HEK293 (cell line): ENCODE results near the gene ANO8.

ENCODE experiments used
- CTCF ChIA-PET: fragments of 350-600 bp; formaldehyde crosslinking; extraction: SDS; loops from one replicate; lab custom pipeline; 2021; ENCODE audit warnings: antibody characterized with exemption; lab: Yijun Ruan, JAX
- POLR2A ChIA-PET: fragments of 300-600 bp; formaldehyde crosslinking; extraction: SDS; loops from one replicate; lab custom pipeline; 2020; ENCODE audit warnings: antibody characterized with exemption, inconsistent platforms; lab: Yijun Ruan, JAX
- H3K27ac ChIP-seq: fragments of 200-500 bp; sonication (Bioruptor generic); 2 replicates; pipeline ENCODE4 v1.5.1; 2014; ENCODE audit warnings: low read depth, low read length, control low read depth, inconsistent platforms; ENCODE audit errors: extremely low read depth
- H3K36me3 ChIP-seq, 2 experiments: fragments of 200-500 bp in 1 of 2; sonication (Bioruptor generic) in 1 of 2; 1 replicate in 1 of 2; 2 replicates in 1 of 2; pipeline ENCODE4 v1.5.1; 2014 to 2017; ENCODE audit warnings: inconsistent platforms in 2 of 2, low read length in 2 of 2; ENCODE audit not compliant: control insufficient read depth in 2 of 2, insufficient read depth in 1 of 2
- H3K4me1 ChIP-seq: fragments of 200-500 bp; sonication (Bioruptor generic); 2 replicates; pipeline ENCODE4 v1.5.1; 2014; ENCODE audit warnings: mild to moderate bottlenecking, low read length, inconsistent platforms; ENCODE audit not compliant: control insufficient read depth, insufficient read depth
- H3K4me3 ChIP-seq: 2 replicates; pipeline ENCODE4 v1.5.1; 2011; ENCODE audit warnings: low read depth, mild to moderate bottlenecking, control low read depth, low read length, moderate library complexity
- H3K9me3 ChIP-seq: fragments of 200-500 bp; sonication (Bioruptor generic); 2 replicates; pipeline ENCODE4 v1.5.1; 2014; ENCODE audit warnings: low read depth, low read length, inconsistent platforms; ENCODE audit not compliant: control insufficient read depth, insufficient read depth
- FEZF1 ChIP-seq: fragments of 450-650 bp; formaldehyde crosslinking; IDR thresholded peaks from 2 replicates; pipeline ENCODE4 v1.5.1; 2016; ENCODE audit warnings: missing biosample characterization, missing genetic modification characterization
- MYNN ChIP-seq: fragments of 450-650 bp; formaldehyde crosslinking; IDR thresholded peaks from 2 replicates; pipeline ENCODE4 v1.5.1; 2016; ENCODE audit warnings: missing biosample characterization, missing genetic modification characterization, borderline replicate concordance
- MZF1 ChIP-seq: fragments of 450-650 bp; formaldehyde crosslinking; IDR thresholded peaks from 2 replicates; pipeline ENCODE4 v1.5.1; 2017; ENCODE audit warnings: missing biosample characterization, missing genetic modification characterization, borderline replicate concordance
- SCRT1 ChIP-seq: fragments of 450-650 bp; formaldehyde crosslinking; IDR thresholded peaks from 2 replicates; pipeline ENCODE4 v1.5.1; 2016; ENCODE audit warnings: missing biosample characterization, missing genetic modification characterization, borderline replicate concordance
- SCRT2 ChIP-seq: fragments of 450-650 bp; formaldehyde crosslinking; IDR thresholded peaks from 2 replicates; pipeline ENCODE4 v1.5.1; 2016; ENCODE audit warnings: missing biosample characterization, missing genetic modification characterization
- SP7 ChIP-seq: fragments of 450-650 bp; formaldehyde crosslinking; IDR thresholded peaks from 2 replicates; pipeline ENCODE4 v1.5.1; 2016; ENCODE audit warnings: missing biosample characterization, missing genetic modification characterization
- YY2 ChIP-seq: fragments of 450-650 bp; formaldehyde crosslinking; IDR thresholded peaks from 2 replicates; pipeline ENCODE4 v1.5.1; 2016; ENCODE audit warnings: missing biosample characterization, missing genetic modification characterization
- ZBTB20 ChIP-seq: fragments of 450-650 bp; formaldehyde crosslinking; IDR thresholded peaks from 2 replicates; pipeline ENCODE4 v1.5.1; 2016; ENCODE audit warnings: missing biosample characterization, missing genetic modification characterization
- ZNF157 ChIP-seq: fragments of 450-650 bp; formaldehyde crosslinking; IDR thresholded peaks from 2 replicates; pipeline ENCODE4 v1.5.1; 2016; ENCODE audit warnings: missing biosample characterization, missing genetic modification characterization
- ZNF561 ChIP-seq: fragments of 450-650 bp; IDR thresholded peaks from 2 replicates; pipeline ENCODE4 v1.5.1; 2018; ENCODE audit warnings: missing biosample characterization, missing genetic modification characterization, borderline replicate concordance
- ZNF600 ChIP-seq: fragments of 450-650 bp; formaldehyde crosslinking; IDR thresholded peaks from 2 replicates; pipeline ENCODE4 v1.5.1; 2016; ENCODE audit warnings: missing biosample characterization, missing genetic modification characterization
- ZNF776 ChIP-seq: fragments of 450-650 bp; formaldehyde crosslinking; IDR thresholded peaks from 2 replicates; pipeline ENCODE4 v1.5.0; 2017; ENCODE audit warnings: missing biosample characterization, missing genetic modification characterization, borderline replicate concordance
- TF ChIP-seq, protein P1 (sequence below): fragments of 450-650 bp; formaldehyde crosslinking; IDR thresholded peaks from 2 replicates; pipeline ENCODE4 v1.5.1; 2016; ENCODE audit warnings: missing biosample characterization, missing genetic modification characterization, borderline replicate concordance
- TF ChIP-seq, protein P2 (sequence below): fragments of 450-650 bp; formaldehyde crosslinking; conservative IDR thresholded peaks from 2 replicates; pipeline ENCODE4 v1.5.1; 2016; ENCODE audit warnings: low read depth, missing biosample characterization, missing genetic modification characterization
- TF ChIP-seq, protein P3 (sequence below): fragments of 450-650 bp; formaldehyde crosslinking; IDR thresholded peaks from 2 replicates; pipeline ENCODE4 v1.5.1; 2016; ENCODE audit warnings: missing biosample characterization, missing genetic modification characterization
- TF ChIP-seq, protein P4 (sequence below): fragments of 450-650 bp; formaldehyde crosslinking; IDR thresholded peaks from 2 replicates; pipeline ENCODE4 v1.5.1; 2016; ENCODE audit warnings: missing biosample characterization, missing genetic modification characterization
- TF ChIP-seq, protein P5 (sequence below): fragments of 450-650 bp; formaldehyde crosslinking; IDR thresholded peaks from 2 replicates; pipeline ENCODE4 v1.5.1; 2016; ENCODE audit warnings: missing biosample characterization, missing genetic modification characterization

Gene ANO8

DNA sequence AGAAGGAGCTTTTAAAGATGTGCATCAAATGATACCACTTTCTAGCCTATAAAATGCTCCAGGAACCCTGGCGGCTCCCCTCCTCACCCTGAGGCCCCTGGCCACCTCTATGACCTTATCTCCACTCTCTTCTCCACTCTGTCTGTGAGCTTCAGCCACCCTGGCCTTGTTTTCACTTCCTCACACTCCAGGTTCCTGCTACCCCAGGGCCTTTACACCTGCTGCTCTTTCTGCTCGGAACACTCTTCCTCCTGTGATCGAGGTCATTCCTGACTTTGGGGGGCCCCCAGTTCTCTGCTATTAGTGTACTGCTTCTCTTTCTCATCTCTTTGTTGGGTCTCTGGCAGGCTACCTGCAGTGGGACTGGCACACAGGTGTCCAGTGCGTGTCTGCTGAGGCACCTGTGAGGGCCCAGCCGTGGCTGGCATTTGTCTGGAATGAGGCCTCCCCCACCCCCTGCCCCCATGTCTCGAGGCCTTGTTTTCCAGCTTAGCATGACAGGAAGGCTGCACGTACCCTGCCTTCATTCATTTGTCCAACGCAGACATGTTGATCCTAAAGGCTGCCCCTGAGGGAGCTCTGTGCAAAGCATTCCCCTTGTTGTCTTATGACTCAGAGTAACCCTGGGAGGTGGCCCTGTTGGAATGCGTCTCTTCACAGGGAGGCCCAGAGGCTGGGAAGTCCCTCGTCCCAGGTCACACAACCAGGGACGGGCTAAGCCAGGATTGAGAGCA is 23.0 kb downstream of the ANO8 start (continued):
- no peak for TF ChIP-seq ZNF561 (tag by site-specific recombination)
- TF ChIP-seq, protein P1, sequence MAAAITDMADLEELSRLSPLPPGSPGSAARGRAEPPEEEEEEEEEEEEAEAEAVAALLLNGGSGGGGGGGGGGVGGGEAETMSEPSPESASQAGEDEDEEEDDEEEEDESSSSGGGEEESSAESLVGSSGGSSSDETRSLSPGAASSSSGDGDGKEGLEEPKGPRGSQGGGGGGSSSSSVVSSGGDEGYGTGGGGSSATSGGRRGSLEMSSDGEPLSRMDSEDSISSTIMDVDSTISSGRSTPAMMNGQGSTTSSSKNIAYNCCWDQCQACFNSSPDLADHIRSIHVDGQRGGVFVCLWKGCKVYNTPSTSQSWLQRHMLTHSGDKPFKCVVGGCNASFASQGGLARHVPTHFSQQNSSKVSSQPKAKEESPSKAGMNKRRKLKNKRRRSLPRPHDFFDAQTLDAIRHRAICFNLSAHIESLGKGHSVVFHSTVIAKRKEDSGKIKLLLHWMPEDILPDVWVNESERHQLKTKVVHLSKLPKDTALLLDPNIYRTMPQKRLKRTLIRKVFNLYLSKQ (tag by site-specific recombination), result no peak
- TF ChIP-seq, protein P2, sequence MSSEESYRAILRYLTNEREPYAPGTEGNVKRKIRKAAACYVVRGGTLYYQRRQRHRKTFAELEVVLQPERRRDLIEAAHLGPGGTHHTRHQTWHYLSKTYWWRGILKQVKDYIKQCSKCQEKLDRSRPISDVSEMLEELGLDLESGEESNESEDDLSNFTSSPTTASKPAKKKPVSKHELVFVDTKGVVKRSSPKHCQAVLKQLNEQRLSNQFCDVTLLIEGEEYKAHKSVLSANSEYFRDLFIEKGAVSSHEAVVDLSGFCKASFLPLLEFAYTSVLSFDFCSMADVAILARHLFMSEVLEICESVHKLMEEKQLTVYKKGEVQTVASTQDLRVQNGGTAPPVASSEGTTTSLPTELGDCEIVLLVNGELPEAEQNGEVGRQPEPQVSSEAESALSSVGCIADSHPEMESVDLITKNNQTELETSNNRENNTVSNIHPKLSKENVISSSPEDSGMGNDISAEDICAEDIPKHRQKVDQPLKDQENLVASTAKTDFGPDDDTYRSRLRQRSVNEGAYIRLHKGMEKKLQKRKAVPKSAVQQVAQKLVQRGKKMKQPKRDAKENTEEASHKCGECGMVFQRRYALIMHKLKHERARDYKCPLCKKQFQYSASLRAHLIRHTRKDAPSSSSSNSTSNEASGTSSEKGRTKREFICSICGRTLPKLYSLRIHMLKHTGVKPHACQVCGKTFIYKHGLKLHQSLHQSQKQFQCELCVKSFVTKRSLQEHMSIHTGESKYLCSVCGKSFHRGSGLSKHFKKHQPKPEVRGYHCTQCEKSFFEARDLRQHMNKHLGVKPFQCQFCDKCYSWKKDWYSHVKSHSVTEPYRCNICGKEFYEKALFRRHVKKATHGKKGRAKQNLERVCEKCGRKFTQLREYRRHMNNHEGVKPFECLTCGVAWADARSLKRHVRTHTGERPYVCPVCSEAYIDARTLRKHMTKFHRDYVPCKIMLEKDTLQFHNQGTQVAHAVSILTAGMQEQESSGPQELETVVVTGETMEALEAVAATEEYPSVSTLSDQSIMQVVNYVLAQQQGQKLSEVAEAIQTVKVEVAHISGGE (tag by site-specific recombination), result no peak
- TF ChIP-seq MZF1, result no peak
- no peak for TF ChIP-seq YY2 (tag by site-specific recombination)
- TF ChIP-seq, protein P3, sequence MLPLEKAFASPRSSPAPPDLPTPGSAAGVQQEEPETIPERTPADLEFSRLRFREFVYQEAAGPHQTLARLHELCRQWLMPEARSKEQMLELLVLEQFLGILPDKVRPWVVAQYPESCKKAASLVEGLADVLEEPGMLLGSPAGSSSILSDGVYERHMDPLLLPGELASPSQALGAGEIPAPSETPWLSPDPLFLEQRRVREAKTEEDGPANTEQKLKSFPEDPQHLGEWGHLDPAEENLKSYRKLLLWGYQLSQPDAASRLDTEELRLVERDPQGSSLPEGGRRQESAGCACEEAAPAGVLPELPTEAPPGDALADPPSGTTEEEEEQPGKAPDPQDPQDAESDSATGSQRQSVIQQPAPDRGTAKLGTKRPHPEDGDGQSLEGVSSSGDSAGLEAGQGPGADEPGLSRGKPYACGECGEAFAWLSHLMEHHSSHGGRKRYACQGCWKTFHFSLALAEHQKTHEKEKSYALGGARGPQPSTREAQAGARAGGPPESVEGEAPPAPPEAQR, result no peak
- no peak for TF ChIP-seq ZNF776 (tag by site-specific recombination)
- TF ChIP-seq MYNN (tag by site-specific recombination), result no peak
- no peak for TF ChIP-seq SCRT1 (tag by site-specific recombination)
- TF ChIP-seq ZNF600 (tag by site-specific recombination), result no peak
- TF ChIP-seq ZNF157, result no peak
- no peak for TF ChIP-seq SP7

DNA sequence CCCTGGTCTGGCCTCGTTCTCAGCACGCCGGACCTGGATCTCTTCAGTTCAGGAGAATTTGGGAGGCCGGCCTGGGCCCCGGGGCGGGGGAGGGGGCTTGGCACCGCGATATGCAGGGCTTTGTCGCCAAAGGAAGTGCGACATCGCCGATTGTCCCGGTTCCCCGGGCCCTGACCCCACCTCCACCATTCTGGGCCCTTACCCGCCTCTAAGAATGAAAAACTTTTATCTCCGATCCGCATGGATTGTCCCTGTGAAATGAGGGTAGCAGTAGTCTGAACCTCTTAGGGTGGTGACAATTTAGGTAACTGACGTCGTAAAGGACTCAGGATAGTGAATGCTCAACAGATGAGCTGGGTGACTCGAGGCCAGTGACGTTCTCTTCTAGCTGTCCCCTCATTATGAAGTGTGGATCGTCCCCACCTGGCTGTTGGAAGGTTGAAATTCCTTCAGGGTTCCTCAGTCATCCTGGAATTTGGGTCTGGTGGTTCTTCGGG is 24.6 kb downstream of the ANO8 start:
- POLR2A ChIA-PET, result interaction anchor here (1.0 to 2.9 kb wide), 6 partner anchors 11 to 683 kb away, joined by 3 to 64 read pairs (median 8); partner anchors contain the start of genes ANO8, BABAM1, GTPBP3 and USE1
- H3K4me3 ChIP-seq, result peak overlapping the region; percentile 98
- no peaks in the 10 kb centered on the region for H3K4me1 ChIP-seq
- TF ChIP-seq, protein P4, sequence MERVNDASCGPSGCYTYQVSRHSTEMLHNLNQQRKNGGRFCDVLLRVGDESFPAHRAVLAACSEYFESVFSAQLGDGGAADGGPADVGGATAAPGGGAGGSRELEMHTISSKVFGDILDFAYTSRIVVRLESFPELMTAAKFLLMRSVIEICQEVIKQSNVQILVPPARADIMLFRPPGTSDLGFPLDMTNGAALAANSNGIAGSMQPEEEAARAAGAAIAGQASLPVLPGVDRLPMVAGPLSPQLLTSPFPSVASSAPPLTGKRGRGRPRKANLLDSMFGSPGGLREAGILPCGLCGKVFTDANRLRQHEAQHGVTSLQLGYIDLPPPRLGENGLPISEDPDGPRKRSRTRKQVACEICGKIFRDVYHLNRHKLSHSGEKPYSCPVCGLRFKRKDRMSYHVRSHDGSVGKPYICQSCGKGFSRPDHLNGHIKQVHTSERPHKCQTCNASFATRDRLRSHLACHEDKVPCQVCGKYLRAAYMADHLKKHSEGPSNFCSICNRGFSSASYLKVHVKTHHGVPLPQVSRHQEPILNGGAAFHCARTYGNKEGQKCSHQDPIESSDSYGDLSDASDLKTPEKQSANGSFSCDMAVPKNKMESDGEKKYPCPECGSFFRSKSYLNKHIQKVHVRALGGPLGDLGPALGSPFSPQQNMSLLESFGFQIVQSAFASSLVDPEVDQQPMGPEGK (tag by site-specific recombination), result peak; percentile 1; the same call in 1 of the 2 replicates
- TF ChIP-seq SCRT2 (tag by site-specific recombination), result peak; percentile 67
- TF ChIP-seq, protein P5, sequence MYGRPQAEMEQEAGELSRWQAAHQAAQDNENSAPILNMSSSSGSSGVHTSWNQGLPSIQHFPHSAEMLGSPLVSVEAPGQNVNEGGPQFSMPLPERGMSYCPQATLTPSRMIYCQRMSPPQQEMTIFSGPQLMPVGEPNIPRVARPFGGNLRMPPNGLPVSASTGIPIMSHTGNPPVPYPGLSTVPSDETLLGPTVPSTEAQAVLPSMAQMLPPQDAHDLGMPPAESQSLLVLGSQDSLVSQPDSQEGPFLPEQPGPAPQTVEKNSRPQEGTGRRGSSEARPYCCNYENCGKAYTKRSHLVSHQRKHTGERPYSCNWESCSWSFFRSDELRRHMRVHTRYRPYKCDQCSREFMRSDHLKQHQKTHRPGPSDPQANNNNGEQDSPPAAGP (tag by site-specific recombination), result no peak
- TF ChIP-seq ZBTB20, result peak; percentile 66; the same call in 1 of the 2 replicates
- TF ChIP-seq, protein P2 (tag by site-specific recombination), result peak; percentile 96
- TF ChIP-seq FEZF1 (tag by site-specific recombination), result no peak
- TF ChIP-seq, all 188 proteins: peak for 4
- H3K27ac ChIP-seq, result peak overlapping the region; percentile 26
- H3K36me3 ChIP-seq, result peaks cover 3 to 34% of the 10 kb centered on the region in 2 experiments; a peak in 2 of 3 replicates
- H3K9me3 ChIP-seq, result no peaks in the 10 kb centered on the region
- CTCF ChIA-PET, result interaction anchor here (0.9 to 1.4 kb wide), 5 partner anchors 18 to 155 kb away, joined by 3 to 6 read pairs (median 4); no protein-coding TSS in a partner anchor
